Measurements from ENCODE around the gene INTS4.
"Not testable (repeated sequence)": the region's sequence is repeated elsewhere in the genome, so short reads cannot be mapped to it uniquely, and the experiment has no call there.

The INTS4 gene

GRCh38 chr11:77994434-77995362, at the start of gene INTS4:
INTS4 (minus strand) TSS chr11:77994668; CDS start chr11:77994643, 25 bp downstream.
- DNase-seq (ENCODE audit: low spot score), result peak; percentile 96

GRCh38 chr11:78041843-78042440, 47.5 kb upstream of the INTS4 start:
- no peak for DNase-seq (ENCODE audit: low spot score)

- not testable (repeated sequence) for DNase-seq (ENCODE audit: low spot score)
Measured at GRCh38 chr11:78041380-78041719, 46.9 kb upstream of the INTS4 start.

- no peak for DNase-seq (ENCODE audit: low spot score)
Measured at GRCh38 chr11:78040691-78041379, 46.4 kb upstream of the INTS4 start.

- DNase-seq (ENCODE audit: low spot score), result peak; percentile 36
Measured at GRCh38 chr11:78039919-78040671, 45.6 kb upstream of the INTS4 start.

- DNase-seq (ENCODE audit: low spot score), result no peak
Measured at GRCh38 chr11:78039391-78039918, 45.0 kb upstream of the INTS4 start.

GRCh38 chr11:78038697-78039313, 44.3 kb upstream of the INTS4 start:
- no peak for DNase-seq (ENCODE audit: low spot score)

- DNase-seq (ENCODE audit: low spot score), result no peak
Measured at GRCh38 chr11:78037825-78038620, 43.6 kb upstream of the INTS4 start.

- no peak for DNase-seq (ENCODE audit: low spot score)
Measured at GRCh38 chr11:78037056-78037455, 42.6 kb upstream of the INTS4 start.

GRCh38 chr11:78036313-78036712, 41.8 kb upstream of the INTS4 start:
- DNase-seq (ENCODE audit: low spot score), result no peak

- no peak for DNase-seq (ENCODE audit: low spot score)
Measured at GRCh38 chr11:78034623-78035022, 40.2 kb upstream of the INTS4 start.

- DNase-seq (ENCODE audit: low spot score), result no peak
Measured at GRCh38 chr11:78033040-78033439, 38.6 kb upstream of the INTS4 start.

- DNase-seq (ENCODE audit: low spot score), result no peak
Measured at GRCh38 chr11:78032090-78032489, 37.6 kb upstream of the INTS4 start.

GRCh38 chr11:78031629-78032028, 37.2 kb upstream of the INTS4 start:
- DNase-seq (ENCODE audit: low spot score), result no peak

GRCh38 chr11:78030429-78031325, 36.2 kb upstream of the INTS4 start:
- DNase-seq (ENCODE audit: low spot score), result no peak

GRCh38 chr11:78028423-78028822, 34.0 kb upstream of the INTS4 start:
- not testable (repeated sequence) for DNase-seq (ENCODE audit: low spot score)

GRCh38 chr11:78027759-78028158, 33.3 kb upstream of the INTS4 start:
- DNase-seq (ENCODE audit: low spot score), result no peak

- no peak for DNase-seq (ENCODE audit: low spot score)
Measured at GRCh38 chr11:78025378-78025777, 30.9 kb upstream of the INTS4 start.

- no peak for DNase-seq (ENCODE audit: low spot score)
Measured at GRCh38 chr11:78023426-78023825, 29.0 kb upstream of the INTS4 start.
